DLD1 (cell line): ENCODE results near the gene CREG2.
"Not testable (repeated sequence)": the region's sequence is repeated elsewhere in the genome, so short reads cannot be mapped to it uniquely, and the experiment has no call there.

Experiments
- in situ Hi-C: cut with HindIII; loops from 2 replicates; pipeline ENCODE4 v1.10.0; 2017; ENCODE audit warnings: low sequenced_read_pairs

The CREG2 gene

DNA sequence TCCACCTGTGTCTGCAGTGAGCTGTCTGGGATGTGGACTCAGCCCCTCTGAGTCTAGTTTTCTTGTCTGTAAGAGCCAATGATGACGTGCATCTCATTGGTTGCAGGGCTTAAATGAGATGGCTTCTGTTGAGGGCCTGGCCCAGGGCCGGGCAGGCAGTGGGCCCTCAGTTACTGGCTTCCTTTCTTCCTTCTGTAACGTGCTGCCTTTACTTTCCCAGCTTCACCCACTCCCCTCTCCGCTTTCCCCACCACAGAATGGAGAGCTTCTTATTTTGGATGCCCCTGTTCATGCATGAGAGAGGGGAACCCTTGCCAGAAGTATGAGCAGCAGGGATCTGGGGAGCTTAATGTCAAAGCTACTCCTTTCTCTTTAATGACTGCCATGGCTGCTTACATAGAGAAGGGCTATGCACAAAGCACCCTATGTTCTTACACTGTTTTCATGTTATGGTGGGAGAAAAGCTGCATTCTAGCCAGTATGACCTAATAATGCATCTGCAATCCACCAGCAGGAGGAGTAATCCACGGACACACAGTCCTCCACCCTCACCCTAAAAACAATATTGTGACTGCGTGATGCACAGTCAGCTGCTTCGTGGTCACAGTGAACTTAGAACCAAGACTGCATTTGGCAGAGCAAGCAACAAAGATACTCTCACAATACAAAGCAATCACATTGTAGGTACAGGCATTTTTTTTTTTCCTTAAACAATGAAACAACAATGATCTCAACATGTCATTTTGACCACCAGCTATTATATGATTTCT is 37.2 kb downstream of the CREG2 start:
- in situ Hi-C loops = no loop called here

DNA sequence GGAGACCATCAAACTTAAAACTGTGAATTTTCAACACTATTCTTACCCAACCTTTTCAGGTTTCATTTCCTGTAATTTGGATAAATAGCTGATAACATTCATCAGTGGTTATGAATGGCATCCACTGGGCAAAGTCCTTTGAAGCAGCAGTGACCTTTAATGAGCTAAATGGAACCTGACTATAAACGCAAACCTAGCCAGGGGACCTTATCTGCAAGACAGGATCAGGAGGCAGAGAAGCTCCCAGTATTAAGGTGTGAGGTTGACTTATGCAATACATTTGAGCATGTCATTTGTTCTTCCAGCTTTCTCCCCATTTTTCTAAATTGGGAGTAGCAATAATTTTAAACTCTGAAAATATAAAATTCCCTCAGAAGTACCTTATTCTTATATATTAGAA is 38.4 kb downstream of the CREG2 start:
- in situ Hi-C loops = no loop called here

DNA sequence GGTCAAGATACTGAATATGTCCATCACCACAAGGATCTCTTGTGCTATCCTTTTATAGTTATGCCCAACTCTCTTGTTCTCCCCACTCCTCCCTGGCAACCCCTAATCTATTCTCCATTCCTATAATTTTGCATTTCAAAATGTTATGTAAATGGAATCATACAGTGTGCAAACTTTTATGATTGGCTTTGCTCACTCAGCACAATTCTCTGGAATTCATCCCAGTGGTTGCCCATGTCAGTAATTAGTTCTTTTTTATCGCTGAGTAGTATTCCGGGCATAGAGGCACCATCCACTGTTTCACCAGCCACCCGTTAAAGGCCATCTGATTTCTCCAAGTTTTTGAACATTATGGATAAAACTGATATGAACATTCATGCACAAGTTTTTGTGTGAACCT is 40.4 kb downstream of the CREG2 start:
- in situ Hi-C loops = no loop called here

DNA sequence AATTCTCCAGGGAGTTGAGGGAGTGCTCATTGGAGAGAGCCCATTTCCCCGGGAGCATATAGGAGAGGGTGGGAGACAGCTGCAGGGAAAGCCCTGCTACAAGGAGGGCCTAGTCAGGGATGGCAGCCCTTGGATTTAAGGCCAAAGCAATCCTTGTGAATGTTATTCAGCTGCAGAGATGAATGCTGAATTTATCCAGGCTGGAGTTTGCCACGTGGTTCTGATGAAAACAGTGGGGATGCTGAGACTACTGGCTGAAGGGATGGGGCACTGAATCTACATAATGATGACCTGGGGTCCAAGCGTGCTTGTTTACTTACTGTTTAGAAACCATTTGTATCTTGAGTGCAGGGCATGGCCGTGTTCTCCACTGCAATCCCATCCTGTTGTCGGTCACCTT is 43.2 kb downstream of the CREG2 start:
- in situ Hi-C loops = no loop called here

DNA sequence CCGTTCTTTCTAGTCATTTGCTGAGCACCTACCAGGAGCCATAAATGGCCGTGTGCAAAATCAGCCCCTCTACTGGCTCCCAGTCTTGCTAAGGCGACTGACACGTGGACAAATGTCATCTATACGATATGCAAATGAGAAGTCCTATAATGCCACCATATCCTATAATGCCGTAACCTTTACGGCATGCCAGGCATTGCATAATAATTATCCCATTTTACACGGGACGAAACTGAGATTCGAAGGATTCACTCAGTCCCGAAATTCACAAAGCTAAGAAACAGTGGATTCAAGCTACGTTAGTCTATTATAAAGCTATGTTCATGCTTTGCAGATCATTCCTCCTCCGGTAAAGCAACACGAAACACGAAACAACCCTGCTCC is 44.7 kb downstream of the CREG2 start:
- in situ Hi-C loops = no loop called here

DNA sequence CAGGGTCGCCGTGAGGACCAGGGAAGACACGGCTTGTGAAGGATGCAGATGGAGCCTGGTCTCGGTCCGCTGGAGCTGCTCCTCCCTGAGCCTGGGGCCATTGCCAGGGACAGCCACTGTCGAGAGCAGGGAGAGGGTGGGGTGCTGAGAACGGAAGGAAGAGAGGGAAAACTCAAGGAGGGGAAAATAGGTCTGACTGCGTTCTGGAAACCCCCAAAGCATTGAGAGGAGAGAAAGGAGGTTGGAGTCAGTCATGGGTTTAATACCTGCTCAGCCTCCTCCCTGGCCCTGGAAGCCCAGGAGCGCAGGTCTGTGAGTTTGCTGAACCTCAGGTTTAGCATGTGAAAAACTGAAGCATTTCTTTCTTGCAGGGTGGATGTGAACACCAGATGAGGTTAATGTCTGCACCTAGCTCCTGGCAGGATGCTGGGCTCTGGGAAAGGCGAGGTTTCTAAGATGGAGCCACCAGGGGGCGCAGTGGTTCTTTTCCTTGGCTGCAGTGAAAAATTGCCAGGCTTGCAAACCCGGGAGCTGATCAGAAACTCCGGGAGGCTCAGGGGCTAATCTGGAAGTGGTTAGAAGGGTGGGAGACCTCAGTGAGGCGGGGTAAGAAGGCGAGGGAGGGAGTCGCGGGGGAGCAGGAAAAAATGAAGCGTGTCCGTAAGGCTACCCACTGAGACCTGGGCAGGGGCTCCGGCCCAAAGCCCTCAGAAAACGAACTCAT is 45.2 kb downstream of the CREG2 start:
- in situ Hi-C loops = no loop called here

DNA sequence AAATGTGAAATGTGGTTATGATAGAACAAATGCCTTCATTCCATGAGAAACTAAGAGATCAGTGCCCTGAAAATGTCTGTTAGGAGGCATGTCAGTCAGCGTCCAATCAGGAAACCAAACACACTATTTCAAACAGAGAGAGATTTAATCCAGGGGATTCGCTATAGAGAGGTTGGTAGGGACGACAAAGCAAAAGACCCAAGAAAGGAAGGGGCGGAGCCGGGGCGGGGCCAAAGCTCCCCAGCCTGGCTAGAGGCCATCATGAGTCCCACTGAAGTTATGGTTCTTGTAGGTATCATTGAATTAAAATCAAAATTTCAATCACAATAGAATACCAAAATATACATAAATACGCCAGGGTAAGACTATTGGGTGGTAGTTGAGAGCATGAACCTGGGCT is 45.9 kb downstream of the CREG2 start:
- in situ Hi-C loops = no loop called here

DNA sequence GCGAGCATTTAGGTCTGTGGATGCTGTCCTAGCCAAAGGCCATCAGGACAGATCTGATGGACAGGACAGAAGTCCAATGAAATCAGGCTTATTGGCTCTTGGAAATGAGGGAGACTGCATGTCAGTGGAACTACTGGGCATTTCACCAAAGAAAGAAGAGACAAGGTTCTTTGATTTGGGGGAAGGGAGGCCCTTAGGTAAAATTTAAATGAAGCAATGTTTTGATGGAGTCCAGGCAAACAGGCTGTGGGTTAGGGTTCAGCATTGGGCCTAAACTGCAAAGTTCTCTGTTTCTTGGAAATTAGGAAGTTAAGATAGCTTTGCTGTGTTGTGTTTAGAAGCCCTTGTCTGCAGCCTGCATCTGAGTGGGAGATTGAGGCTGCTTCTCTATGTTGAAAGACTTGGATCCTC is 47.2 kb downstream of the CREG2 start:
- in situ Hi-C loops = no loop called here

DNA sequence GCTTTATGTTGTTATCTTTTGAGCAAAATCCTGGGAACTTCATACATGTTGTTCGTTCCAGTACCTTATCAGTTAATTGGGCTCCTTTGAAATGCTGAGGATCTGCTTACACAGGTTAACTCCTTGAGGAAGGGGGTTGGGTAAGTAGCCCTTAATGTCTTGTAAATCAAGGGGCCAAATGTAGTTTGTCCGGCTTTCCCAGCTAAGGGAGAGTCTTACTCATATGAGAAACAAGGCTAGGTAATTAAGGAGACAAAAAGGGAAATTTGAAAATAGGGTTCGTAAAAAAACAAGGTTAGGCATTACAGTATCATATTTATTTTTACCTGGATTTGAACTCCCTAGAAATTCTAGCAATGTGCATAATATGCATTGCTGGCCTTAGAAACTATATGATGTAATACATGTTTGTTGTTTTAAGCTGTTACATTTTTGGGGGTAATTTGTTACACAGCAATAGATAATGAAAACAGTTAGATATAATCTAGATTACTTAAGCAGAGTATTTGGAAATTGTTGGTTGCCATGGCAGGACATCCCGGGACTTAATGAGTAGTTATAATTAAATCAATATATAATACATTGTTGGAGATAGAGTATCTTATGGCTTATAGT is 47.9 kb downstream of the CREG2 start:
- in situ Hi-C loops = no loop called here

DNA sequence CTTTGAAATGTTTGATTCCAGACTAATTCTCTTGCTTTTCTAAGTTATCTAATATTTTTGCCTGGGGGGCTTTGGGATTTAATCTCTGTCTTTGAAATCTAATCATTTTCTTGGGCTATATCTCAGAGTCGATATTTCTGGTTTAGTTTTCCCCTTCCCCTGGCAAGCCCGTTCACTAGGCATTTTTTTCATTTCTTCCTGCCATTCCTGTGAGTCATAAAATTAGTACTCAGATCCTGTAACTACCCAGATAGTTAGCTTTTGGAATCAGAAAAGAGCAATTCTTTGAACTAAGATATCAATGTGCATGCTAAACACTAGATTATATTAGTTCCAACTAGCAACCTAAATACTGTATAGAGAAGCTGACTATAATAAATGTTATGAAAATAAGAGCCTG is 49.4 kb downstream of the CREG2 start:
- in situ Hi-C loops = no loop called here

DNA sequence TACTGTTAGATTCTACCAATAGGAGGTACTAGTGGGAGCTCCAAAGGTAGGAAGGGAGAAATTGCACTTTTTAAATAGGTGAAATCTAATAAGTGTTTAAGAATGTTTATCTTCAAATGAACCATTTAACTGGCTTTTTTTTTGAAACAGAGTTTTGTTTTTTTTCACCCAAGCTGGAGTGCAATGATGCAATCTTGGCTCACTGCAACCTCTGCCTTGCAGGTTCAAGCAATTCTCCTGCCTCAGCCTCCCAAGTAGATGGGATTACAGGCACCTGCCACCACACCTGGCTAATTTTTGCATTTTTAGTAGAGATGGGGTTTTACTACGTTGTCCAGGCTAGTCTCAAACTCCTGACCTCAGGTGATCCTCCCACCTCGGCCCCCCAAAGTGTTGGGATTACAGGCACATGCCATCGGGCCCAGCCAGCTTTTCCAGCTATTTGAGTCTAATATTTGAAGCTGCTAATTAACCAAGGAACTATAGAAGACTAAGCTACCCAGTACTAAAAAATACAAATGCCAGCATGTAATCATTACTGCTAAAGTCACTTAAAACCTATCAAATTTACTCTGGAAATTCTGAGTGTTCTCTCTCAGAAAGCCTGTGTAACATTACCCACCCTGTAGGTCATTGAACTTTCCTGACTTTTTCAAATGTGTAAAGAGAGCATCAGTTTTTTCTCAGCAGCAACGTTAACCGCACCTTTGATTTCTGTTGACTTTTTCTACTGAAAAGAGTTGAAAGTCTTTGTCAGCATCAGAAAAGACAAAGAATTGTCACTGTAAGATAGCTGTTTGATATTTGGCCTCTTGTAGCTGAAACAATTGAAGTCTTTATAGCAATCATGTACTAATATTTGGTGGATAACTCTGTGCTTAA is 54.2 kb downstream of the CREG2 start:
- in situ Hi-C loops = no loop called here

DNA sequence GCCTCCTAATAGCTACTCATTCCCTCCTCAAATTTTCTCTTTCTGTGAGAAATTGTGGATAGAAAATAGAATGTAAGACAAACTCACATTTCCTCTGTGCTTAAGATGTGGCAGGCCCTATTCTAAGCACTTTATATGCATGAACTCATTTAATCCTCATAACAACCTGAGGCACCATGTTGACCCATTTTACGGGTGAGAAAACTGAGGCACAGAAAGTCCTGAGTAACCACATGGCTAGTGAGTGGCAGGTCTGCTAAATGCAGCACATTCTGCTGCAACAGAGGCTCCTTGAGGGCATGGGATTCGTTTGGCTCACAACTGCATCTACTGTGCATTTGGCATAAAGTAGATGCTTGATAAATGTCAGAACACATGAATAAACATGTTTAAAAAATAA is 56.1 kb downstream of the CREG2 start:
- in situ Hi-C loops = no loop called here

DNA sequence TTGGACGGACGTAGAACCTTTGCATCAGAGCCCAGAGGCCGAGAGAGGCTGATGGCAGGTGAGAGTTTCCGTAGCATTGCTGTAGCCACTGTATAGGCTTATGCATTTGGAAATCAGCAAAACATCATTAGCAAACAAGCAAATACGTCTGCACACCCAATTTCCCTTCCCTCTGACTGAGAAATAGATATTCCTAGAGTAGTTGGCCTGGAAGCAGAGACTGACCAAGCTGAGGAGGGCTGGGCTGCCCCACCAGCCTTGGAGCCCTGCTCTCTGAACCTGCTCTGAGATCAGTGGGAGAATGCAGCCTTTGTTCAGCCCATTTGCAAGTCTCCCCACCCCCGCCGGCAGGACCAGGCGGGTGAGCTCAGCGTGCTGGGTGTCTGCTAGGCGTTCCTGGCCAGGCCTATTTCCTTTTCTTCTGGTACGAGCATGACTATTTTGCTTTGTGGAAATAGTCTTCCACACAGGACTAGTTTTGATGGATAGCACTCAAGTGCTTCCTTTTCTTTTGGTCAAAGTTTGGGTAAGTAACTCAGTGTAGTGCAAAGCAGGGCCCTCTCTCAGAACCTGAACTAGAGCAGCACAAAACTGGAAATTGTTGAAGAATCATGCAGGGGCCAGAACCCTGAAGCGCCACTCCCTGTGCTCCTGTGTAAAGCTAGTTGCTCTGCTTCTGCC is 56.9 kb downstream of the CREG2 start:
- in situ Hi-C loops = no loop called here

DNA sequence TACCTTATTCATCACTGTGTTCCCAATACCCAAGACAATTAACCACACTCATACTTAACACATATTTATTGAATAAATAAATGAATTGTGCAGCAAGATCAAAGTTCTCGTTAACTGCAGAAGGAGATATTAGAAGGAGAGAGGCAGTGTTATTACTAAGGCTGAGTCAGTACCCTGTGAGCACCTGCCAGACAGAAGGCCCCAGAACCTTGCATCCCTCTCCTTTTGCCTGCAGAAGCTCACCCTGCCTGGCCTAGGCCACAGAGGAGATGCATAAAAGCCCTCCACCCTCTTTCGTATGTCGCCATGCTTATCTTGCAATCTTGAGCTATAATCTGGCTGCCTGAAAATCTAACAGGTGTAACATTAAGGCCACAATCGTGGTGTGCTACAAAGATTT is 58.3 kb downstream of the CREG2 start:
- in situ Hi-C loops = no loop called here

DNA sequence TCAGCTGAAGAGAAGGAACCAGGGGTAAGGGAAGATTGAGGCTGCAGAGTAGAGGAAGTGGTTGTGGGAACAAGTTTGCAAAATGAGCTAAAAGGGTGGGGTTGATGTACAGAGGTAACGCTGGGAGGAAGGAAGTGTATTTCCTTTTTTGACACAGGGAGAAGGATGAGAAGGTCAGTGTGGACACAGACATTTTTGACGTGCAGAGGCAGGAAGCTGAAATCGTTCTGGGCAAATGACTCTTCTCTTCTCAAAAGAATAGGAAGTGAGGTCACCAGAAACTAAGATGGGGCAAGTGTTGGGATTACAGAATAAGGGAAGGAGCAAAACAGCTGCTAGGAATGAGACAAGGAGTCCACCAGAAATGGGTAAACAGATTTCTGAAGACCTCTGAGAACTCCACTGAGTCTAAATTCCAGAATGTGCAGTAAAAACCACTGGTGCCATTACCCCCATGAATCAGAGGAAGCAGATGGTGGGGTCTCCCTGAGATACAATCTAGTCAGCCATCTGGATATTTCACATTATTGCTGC is 58.8 kb downstream of the CREG2 start:
- in situ Hi-C loops = no loop called here

DNA sequence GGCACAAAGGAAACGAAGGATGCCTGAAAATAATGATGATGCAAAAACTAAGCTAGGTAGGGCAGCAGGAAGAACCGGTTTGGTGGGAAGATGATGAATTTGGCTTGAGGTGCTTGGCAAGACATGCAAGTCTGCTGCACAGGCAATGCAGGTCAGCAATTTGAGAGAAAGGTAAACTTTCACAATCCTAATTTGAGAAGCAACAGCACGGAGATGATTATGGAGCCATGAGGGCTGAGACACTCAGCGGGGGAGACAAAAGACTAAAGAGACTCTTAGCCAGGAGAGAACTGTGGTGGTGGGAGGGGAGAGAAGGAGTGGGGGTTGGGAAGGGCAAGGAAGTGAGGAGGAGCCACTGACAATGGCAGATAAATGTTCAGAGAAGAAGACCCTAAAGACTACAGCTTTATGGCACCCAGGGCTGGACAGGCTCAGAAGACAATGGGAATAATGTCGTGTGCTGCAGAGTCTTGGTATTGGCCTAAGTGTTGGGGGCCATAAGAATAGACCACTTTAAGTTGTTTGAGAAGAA is 59.4 kb downstream of the CREG2 start:
- in situ Hi-C loops = no loop called here

DNA sequence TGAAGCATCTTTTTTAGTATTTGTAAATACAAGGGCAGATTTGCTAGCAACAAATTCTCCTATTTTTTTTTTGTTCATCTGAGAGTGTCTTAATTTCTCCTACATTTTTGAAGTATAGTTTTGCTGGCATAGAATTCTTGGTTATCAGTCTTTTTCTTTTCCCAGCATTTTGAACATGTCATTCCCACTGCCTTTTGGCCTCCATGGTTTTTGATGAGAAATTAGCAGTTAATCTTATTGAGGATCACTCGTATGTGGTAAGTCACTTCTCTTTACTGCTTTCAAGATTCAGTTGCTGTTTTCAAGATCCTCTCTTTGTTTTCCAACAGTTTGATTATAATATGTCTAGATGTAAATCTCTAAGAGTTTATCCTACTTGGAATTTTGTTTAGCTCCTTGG is 61.9 kb downstream of the CREG2 start:
- in situ Hi-C loops = no loop called here

DNA sequence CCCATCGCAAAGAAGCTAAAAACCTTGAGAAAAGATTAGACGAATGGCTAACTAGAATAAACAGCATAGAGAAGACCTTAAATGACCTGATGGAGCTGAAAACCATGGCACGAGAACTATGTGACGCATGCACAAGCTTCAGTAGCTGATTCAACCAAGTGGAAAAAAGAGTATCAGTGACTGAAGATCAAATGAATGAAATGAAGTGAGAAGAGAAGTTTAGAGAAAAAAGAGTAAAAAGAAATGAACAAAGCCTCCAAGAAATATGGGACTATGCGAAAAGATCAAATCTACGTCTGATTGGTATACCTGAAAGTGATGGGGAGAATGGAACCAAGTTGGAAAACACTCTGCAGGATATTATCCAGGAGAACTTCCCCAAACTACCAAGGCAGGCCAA is 70.7 kb downstream of the CREG2 start:
- in situ Hi-C loops = not testable (repeated sequence)

DNA sequence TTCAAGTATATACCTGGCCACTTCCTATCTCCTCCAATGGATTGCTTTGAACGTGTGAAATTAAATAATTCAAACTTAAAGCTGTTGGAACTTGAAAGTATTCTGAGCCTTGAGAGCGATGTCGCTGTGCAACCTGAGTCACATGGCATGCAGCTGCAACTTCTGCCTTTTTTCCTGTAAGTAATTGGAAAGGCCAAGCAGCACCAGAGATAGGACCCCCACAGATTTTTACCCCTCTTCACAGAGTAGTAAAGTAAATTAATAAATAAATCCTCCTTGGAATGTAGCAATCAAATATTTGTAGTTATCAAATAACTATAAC is 75.6 kb downstream of the CREG2 start:
- in situ Hi-C loops = no loop called here
